GM06990 (cell line): ENCODE results near the gene PRRC2A.

Experiments used
- DNase-seq: peaks from one replicate; pipeline ENCODE4 v3.0.0-alpha.2; 2011; ENCODE audit not compliant: insufficient read length; ENCODE audit errors: extremely low read depth
- H3K27me3 ChIP-seq: replicated peaks from 2 replicates; pipeline ENCODE4 v1.6.0; 2011; ENCODE audit warnings: low read length; ENCODE audit not compliant: control insufficient read depth, insufficient read depth
- H3K36me3 ChIP-seq: 2 replicates; pipeline ENCODE4 v1.5.1; 2011; ENCODE audit warnings: low read length; ENCODE audit not compliant: control insufficient read depth, insufficient read depth
- H3K4me3 ChIP-seq: replicated peaks from 2 replicates; pipeline ENCODE4 v1.5.1; 2011; ENCODE audit warnings: low read depth, mild to moderate bottlenecking, control low read depth, low read length
- TF ChIP-seq, protein P1 (sequence below): IDR thresholded peaks from 2 replicates; pipeline ENCODE4 v1.5.1; 2011; ENCODE audit warnings: low read length, control low read depth, mild to moderate bottlenecking, inconsistent platforms; ENCODE audit not compliant: insufficient read depth, poor library complexity, severe bottlenecking

The PRRC2A gene

GRCh38 chr6:31659649-31660380 lies 39.3 kb downstream of the PRRC2A start:
- no peak for DNase-seq
- Histone ChIP-seq H3K4me3 (peak overlapping the region; percentile 92), H3K27me3 (no peaks in the 10 kb centered on the region), H3K36me3 (peaks cover 11% of the 10 kb centered on the region)
- TF ChIP-seq, protein P1, sequence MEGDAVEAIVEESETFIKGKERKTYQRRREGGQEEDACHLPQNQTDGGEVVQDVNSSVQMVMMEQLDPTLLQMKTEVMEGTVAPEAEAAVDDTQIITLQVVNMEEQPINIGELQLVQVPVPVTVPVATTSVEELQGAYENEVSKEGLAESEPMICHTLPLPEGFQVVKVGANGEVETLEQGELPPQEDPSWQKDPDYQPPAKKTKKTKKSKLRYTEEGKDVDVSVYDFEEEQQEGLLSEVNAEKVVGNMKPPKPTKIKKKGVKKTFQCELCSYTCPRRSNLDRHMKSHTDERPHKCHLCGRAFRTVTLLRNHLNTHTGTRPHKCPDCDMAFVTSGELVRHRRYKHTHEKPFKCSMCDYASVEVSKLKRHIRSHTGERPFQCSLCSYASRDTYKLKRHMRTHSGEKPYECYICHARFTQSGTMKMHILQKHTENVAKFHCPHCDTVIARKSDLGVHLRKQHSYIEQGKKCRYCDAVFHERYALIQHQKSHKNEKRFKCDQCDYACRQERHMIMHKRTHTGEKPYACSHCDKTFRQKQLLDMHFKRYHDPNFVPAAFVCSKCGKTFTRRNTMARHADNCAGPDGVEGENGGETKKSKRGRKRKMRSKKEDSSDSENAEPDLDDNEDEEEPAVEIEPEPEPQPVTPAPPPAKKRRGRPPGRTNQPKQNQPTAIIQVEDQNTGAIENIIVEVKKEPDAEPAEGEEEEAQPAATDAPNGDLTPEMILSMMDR, result no peak

GRCh38 chr6:31660381-31661261 lies 40.1 kb downstream of the PRRC2A start, which contains the start of gene C6orf47:
TSS of gene C6orf47 (minus strand) at chr6:31660778. CDS start at chr6:31659947, 831 bp downstream.
- TF ChIP-seq, protein P1, result no peak
- DNase-seq, result peak; percentile 88
- Histone ChIP-seq H3K27me3 (no peaks in the 10 kb centered on the region), H3K4me3 (peak within 1 kb of the TSS; percentile 92), H3K36me3 (peaks cover 11% of the 10 kb centered on the region)

- no peak for DNase-seq
- peaks cover 11% of the 10 kb centered on the region for H3K36me3 ChIP-seq
- H3K27me3 ChIP-seq, result no peaks in the 10 kb centered on the region
- TF ChIP-seq, protein P1, result no peak
- peak overlapping the region; percentile 92 for H3K4me3 ChIP-seq
These were observed 41.0 kb downstream of the PRRC2A start for GRCh38 chr6:31661262-31662123.

GRCh38 chr6:31662124-31662723 lies 41.7 kb downstream of the PRRC2A start:
- Histone ChIP-seq H3K4me3 (no peak overlapping the region), H3K36me3 (peaks cover 13% of the 10 kb centered on the region), H3K27me3 (no peaks in the 10 kb centered on the region)
- TF ChIP-seq, protein P1, result no peak
- no peak for DNase-seq
